Stimulated activated CD4-positive, alpha-beta T cell treated with anti-CD3 and anti-CD28 coated beads, TNF-alpha, amount 100 ng/mL, for 4 hours (primary cell): ENCODE measurements around the gene LCE6A.

Experiments used
- DNase-seq, 3 experiments: peaks; one replicate each; pipeline ENCODE4 v3.0.0-alpha.2; 2020; ENCODE audit warnings: low read depth in 3 of 3

Gene LCE6A, protein sequence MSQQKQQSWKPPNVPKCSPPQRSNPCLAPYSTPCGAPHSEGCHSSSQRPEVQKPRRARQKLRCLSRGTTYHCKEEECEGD

DNA sequence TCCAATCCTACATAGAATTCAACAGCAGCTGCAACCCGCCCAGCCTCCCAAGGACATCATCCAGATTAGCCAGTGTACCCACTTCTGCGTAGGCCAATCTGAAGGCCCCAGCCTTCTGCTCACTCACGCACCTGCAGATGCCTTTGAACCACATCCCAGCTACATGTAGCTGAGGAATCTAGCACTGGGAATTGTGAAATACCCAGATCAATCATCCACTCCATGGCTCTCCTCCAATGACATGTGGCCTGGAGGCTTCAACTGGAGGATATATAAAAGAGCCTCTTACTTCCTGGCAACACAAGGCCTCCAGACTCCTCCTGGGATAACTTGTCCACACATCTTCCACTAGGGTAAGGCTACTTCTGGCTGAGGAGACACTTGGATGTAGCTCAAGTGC is at the start of gene LCE6A:
Gene LCE6A (plus strand): TSS at position 301 of the 400 bp plus-strand sequence. CDS start 665 bp downstream, outside the sequence.
- no peak for DNase-seq

DNA sequence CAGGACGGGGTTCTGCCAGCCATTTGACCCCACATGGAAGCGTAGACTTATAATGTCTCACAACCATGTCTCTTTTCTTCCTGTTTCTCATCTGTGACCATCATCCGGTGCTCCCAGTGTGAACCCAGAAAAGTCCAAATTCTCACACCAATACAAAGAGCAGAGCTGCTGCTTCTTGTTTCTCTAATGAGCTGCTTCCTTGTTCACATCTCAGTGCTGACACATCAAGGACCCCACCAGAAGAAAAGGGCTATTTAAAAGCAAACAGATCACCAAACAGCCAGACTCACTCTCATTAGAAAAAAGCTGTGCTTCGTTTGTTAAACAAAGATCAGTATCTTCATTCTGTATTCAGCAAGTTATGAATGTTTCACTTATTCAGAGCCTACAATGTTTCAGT is 47.0 kb upstream of the LCE6A start:
- no peak for DNase-seq

DNA sequence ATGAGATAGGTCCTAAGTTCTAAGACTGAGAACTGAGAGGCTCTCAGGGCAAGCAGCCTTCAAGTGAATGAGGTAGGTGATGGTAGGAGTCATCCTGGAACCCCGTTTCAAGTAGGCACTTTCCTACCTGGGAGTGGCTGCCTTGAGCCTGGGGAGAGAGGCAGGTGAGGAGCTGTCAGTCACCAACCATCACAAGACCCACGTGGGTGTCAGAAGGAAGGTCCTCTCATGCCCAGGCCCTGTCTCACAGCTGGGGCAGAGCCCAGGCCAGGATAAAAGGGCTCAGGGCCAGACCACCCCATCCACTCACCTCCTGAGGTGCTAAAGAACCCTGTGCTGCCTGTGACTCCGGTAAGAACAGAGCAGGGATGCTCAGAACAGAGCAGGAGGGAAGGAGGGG is 46.2 kb upstream of the LCE6A start, which contains the start of gene LCE1D:
Gene LCE1D (plus strand): TSS at position 301 of the 400 bp plus-strand sequence. CDS start 1,074 bp downstream, outside the sequence.
- DNase-seq: no peak

DNA sequence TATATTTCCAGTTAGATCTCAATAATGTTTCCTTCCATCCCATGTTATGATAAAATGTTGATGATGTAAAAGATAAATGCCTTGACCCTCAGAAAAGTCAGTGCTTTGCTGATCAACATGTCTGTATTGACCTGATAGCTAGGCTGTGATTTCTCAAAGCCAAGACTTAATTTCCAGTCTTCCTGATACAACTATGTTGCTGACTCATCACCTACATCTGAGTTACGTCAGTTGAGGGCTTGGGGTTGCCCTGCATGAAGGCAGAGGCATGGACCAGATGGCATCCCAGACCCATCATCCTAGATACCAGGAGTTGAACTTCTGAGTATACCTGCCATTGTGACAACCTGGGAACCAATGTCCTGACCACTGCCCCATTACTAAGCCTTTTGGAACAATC is 41.3 kb upstream of the LCE6A start:
- DNase-seq: no peak

DNA sequence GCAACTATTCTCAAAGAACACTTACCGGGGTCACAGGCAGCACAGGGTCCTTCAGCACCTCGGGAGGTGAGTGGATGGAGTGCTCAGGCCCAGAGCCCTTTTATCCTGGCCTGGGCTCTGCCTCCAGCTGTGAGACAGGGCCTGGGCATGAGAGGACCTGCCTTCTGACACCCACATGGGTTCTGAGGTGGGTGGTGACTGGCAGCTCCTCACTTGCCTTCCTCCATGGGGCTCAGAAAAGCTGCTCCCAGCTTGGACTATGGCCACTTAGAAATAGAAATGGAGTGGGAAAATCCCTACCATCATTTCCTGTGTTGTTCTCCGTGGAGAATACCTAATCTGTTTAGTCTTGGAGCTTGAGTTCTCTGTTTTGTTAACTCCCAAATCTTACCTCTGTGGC is 36.1 kb upstream of the LCE6A start, which contains the start of gene LCE1C:
Gene LCE1C (minus strand): TSS at position 76 of the 400 bp plus-strand sequence. CDS start 1,173 bp downstream, outside the sequence.
- DNase-seq: no peak

DNA sequence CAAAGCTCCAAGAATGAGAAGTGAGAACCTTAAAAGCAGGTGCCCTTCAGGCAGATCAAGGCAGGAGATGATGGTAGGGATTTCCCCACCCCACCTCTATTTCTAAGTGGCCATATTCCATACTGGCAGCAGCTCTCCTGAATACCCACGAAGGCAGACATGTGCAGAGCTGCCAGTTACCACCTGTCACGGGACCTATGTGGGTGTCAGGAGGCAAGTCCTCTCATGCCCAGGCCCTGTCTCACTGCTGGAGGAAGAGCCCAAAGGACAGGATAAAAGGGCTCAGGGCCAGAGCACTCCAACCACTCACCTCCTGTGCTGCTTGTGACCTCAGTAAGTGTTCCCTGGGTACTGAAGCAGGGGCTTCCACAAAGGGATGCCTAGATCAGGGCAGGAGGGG is 31.6 kb upstream of the LCE6A start:
- no peak for DNase-seq

DNA sequence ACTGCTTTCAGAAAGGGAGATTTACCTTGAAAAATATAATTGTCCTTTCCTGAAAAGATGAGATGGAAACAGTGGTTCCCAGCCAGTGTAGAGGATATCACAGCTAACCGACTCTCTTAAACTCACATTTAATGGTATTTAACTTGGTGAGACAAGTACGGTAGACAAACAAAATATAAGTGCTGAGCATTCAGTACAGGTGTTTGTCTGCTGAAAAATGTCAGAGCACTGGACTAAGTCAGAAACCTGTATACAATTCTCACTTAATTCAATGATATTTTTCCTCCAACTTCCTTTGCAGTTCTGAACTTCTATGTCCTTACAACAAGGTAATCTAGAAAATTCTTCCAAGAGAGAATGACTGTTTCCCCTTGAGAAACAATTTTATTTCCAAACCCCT is 31.0 kb upstream of the LCE6A start, which contains the start of gene LCE1B:
Gene LCE1B (plus strand): TSS at position 301 of the 400 bp plus-strand sequence. CDS start 476 bp downstream, outside the sequence.
- DNase-seq: no peak

DNA sequence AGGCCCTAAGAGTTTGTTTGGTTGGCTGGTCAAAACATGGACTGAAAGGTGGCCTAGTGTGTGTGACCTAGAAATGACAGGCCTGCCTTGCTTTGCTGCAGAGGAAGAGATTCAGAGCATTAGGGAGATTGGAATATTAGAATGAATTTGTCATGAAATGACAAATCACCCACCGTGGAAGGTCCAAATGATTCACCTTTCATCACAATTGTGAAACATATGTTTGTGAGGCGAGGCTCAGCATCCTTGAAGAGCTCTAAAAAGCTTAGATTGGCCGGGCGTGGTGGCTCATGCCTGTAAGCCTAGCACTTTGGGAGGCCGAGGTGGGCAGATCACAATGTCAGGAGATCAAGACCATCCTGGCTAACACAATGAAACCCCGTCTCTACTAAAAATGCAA is 25.3 kb upstream of the LCE6A start:
- DNase-seq: no peak

DNA sequence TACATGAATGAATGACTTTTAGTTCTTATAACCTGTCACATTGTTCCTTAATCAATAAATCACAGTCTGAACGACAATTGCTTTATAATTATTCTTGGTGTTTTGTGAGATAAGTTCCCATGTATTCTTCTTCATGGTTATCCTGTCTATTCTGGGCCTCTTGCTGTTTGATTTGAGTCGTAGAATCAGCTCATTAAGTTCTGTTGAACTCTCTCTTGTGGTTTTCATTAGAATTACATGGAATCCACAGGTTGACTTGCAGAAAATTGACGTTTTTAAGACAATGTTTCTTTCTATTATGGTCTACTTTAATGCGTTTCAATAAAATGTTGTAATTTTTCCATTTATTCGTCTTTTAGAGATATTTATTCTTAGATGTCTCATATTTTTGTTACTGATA is 19.4 kb upstream of the LCE6A start:
- no peak for DNase-seq

DNA sequence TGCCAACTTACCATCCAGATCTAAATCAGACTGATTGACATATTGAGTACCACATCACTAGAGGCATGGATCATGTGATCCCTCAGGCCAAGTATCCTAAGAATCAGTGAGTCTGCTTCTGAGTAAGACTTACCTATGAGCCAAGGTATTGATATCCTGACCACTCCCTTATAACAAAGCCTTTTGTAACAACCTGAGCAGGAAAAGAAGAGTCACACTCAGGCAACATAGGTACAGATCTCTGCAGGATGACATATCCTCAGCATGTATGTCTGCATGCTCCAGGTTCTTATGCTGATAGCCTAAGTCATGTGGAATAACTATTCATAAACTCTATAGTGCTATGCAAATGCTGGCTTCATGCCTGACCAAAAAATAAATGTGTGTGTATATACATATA is 17.7 kb upstream of the LCE6A start:
- no peak for DNase-seq

DNA sequence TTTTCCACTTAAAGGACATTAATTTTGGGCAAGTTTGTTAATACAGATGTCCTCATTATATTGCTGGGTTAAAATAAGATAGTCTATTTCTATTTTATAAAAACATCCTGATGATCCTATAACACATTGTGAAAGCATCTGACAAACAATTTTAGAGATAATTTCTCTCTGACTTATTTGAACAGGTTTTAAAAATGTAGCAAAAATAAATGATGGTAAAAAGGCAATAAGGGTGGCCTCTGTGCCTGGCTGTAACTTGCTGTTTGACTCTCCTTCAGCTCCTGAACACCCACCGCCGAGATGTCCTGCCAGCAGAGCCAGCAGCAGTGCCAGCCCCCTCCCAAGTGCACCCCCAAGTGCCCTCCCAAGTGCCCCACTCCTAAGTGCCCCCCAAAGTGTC is 15.5 kb upstream of the LCE6A start, which contains the start of gene LCE1A:
Gene LCE1A (plus strand): TSS at position 301 of the 400 bp plus-strand sequence. CDS start 0 bp downstream, at position 301.
- no peak for DNase-seq

DNA sequence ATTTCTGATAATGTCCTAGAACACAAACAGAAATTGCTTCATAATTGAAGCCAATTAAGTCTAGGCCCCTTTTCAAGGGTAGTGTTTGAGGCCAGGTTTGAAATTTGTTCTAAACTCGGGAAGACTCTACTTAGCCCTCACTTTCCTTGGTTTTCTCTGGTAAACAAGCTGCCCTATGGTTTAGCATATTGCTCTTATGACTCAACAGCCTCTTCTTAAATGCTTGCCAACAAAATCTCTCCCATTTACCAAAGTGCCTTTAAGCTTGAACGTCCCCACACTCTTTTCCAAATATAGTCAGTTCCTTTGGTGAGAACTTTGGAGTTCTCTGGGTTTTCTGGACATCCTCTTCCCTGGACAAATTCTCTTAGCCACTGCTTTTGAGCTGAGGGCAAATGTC is 5.8 kb upstream of the LCE6A start:
- no peak for DNase-seq

DNA sequence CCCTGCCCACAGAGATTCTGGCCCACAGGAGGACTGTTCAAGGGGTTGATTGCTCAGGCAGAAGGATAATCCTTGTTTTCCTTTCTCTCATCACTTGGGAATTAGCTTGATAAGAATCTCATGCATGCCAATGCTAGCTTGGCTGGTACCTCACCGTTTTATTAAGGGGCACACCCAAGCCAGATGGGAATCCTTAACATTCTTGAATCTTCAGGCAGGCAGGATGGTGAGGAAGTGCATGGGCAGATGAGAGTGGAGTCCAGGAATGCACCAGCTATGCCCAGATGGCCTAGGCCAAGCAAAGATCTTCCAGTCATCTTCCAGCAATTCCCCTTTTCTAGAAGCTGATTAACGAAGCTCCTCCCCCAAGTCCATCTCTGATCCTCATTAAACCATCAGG is 13.0 kb downstream of the LCE6A start:
- no peak for DNase-seq

DNA sequence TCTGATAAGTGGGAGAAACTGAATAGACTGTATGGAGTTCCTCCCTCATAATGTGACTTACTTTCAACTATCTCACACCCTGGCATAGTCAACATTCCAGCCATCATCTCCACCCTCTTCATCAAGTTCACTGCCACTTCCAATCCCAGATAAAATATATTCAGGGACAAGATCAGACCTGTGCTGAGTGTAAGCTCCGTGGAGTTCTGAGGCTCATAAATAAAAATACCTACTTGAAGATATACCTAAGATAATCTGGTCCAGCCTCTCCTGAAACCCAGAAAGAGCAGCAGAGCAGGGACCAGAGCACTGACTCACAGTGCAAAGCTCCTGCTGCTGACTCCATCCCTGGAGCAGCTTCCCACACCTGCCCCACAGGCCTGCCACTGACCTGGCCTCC is 15.4 kb downstream of the LCE6A start:
- no peak for DNase-seq

DNA sequence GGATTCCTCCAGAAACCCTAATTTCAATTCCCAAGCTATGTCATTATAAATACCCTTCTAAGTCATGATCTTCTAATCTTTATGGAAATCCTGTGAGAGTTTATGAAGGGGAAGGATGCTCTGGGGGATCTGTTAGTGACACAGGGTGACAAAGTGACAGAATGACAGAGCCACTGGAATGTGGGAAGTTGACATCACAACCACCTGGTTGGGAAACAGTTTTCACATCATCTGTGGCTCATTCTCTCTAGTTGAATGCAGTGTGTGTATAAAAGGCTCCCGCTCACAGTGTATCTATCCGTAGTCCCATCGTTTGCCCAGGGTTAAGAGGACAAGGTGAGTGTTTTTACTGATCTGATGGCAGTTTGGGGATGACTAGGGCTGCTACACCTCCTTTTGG is 17.0 kb downstream of the LCE6A start, which contains the start of gene LCE7A:
Gene LCE7A (plus strand): TSS at position 301 of the 400 bp plus-strand sequence. CDS start 702 bp downstream, outside the sequence.
- DNase-seq: no peak

DNA sequence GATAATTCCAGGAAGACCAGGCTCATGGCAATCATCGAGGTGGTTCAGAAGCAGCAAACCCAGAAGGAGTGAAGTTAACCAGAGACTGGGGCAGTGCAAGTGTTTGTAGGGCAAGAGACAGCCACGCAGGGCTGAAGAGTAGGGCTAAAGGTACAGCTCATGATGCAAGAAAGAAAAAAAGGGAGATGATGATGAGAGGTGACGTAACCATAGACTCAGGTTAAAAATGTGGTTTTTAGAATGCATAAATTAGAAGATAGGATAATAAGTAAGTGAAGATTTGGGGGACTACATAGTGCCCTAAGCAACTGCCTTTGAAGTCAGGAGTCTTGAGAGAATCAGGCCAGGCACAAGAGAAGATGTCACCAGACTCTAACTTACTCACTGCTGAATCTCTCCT is 17.5 kb downstream of the LCE6A start:
- no peak for DNase-seq

DNA sequence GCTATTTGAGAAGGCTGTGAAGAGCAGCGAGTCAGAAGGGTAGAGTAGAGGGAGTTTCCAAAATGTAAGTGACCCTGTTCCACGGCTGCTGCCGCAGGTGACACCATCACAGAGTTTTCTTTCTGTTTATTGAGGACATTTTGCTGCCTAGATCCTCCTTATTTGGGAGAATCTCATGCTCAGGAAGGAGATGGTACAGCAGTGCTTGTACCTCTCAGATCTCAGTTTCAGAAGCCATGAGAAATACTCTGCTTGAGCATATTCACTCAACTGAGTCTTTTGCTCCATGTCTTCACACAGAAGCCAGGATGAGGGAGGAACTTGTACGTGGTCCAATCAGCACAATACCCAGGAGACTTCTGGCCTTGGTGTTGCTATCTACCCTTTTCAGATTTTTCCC is 18.7 kb downstream of the LCE6A start:
- DNase-seq: no peak

DNA sequence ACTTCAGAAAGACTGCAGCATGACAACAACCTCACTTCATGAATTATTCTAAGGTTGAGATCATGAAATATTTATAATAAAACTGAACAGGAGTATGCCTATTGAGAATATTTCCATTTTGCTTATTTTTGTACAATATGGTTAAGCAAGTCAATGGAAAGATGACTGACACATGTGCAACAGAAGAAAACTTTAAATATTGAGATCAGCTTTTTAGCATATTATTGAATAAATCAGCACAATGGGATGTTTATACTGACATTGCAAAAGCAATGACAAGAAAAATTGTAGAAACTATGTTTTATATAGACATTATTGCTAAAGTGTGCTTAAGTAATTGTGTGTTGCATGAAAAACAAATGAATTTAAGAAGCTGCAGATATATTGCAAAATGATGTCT is 21.8 kb downstream of the LCE6A start:
- DNase-seq: no peak

DNA sequence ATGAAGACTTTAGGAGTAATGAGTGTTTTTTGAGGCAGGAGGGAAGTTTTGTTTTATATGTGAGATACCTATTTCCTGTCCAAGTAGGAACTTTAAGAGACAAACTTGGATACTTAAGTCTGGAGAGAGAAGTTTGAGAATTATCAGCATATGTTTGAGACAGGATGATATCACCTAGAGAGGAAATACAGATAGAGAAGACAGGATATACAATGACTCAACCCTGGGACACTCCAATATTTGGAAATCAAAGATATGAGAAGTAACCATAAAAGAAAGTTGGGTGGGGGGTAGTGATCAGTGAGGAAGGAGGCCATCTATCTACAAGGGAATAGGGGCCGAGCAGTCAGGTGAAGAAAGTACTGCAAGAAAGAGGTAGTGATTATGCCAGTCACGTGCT is 23.7 kb downstream of the LCE6A start:
- no peak for DNase-seq

DNA sequence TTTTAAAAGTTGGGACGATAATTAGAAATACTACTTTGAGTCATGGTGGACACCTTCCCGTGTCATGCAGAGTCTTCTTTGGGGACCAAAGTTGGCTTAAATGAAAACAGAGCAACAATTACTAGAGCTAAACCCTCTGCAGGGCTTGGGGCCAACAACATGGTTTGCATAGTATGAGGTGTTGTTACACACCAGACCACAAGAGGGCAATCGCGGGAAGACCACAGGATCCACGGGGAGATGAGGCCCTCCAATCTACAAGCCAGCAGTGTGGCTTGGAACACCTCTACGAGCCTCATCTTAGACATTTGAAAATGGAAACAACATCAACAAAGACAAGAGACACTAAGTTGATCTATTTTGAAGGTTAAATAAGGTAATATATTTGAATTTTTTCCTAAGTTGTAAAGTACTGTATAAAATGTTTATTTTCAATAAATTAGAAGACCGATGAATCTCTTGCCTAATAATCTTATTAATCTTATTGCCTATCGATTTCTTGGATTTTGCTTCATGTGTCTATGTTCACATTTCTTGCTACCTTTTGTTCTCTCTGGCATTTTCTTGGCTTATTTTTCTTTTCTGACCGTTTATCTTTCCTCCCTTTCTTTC is 27.3 kb downstream of the LCE6A start:
- peak; percentile 6 to 20 (median 18) for DNase-seq

DNA sequence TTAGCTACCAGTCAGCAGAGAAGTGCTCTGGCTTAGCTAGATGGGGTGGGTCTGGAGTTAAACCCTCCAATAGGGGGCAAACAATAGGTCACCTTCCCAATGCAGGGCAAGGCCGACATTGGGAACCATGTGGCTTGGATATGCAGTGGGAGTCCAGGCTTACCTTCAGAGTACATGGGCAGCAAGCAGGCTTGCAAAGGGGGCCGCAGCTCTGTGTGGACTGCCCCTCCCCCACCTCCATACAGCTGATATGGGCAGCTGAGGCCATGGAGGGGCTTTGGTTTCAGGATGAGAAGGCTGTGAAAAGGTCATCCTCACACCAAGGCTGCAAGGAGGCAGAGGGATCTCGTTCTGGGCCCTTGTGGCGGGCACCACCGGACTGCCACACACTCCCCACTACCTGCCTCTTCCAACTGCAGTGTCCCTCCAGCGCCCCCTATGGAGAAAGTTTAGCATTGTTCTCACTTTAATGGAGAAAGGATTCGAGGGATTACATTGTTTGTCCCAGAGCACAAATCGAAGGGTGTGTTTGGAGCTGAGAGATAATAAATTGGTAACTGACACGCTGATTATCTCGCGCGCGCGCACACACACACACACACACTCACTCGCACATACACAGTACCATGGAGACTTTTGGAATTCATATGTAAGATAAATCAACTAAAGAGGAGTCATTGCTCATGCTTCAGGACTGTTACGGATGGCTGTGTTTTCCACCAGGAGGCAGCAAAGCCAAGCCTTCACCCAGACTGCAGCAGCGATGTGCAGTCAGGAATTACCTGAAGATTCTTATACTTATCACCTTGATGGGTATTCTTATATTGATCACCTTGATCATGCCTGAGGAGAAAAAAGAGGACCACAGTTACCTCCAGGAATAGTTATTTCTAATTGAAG is 28.4 kb downstream of the LCE6A start:
- no peak for DNase-seq

DNA sequence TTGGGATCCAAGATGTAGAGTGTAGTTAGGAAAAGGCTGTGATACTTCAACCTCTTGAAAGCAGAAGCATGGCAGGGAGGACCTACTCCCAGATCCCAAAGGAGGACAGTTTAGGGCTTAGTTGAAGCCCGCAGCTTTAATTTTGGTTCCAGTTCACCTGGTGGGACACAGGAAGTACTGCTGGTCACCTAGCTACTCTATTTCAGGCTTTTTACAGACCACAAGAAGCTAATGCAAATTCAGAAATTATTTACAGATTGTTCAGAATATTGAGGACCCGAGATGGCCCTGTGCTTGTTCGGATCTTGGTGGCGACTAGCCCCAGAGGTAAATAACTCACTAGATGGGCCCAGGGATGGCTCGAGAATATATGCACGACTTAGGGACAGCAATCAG is 29.1 kb downstream of the LCE6A start:
- no peak for DNase-seq
